ENCODE measurements around the gene MSH6. TPM values are rescaled to one million over a fixed set of nuclear protein-coding genes. Genes with fewer than 3 reads are reported as not detected.

Gene MSH6
- total and polyA plus RNA-seq, 9 of the 15 experiments (the other 6 are each of a cell fraction or from before 2014, with no cell fraction given), result 15.3 to 147 (median 80.5) TPM

- TF ChIP-seq, protein P1, sequence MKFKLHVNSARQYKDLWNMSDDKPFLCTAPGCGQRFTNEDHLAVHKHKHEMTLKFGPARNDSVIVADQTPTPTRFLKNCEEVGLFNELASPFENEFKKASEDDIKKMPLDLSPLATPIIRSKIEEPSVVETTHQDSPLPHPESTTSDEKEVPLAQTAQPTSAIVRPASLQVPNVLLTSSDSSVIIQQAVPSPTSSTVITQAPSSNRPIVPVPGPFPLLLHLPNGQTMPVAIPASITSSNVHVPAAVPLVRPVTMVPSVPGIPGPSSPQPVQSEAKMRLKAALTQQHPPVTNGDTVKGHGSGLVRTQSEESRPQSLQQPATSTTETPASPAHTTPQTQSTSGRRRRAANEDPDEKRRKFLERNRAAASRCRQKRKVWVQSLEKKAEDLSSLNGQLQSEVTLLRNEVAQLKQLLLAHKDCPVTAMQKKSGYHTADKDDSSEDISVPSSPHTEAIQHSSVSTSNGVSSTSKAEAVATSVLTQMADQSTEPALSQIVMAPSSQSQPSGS (CRISPR knock-in tag; IDR thresholded peaks at IDR 0.05), result no peak
- no peak for TF ChIP-seq DIDO1 (tag; IDR thresholded peaks at IDR 0.05; ENCODE audit: low read depth)
- TF ChIP-seq ILK (tag; IDR thresholded peaks at IDR 0.05; ENCODE audit: borderline replicate concordance, low read depth), result no peak
- TF ChIP-seq, protein P2, sequence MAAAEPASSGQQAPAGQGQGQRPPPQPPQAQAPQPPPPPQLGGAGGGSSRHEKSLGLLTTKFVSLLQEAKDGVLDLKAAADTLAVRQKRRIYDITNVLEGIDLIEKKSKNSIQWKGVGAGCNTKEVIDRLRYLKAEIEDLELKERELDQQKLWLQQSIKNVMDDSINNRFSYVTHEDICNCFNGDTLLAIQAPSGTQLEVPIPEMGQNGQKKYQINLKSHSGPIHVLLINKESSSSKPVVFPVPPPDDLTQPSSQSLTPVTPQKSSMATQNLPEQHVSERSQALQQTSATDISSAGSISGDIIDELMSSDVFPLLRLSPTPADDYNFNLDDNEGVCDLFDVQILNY (CRISPR knock-in tag; IDR thresholded peaks at IDR 0.05), result peak; percentile 84; the same call in 1 of the 2 replicates
- peak; percentile 75 for TF ChIP-seq GABPA (tag; conservative IDR thresholded peaks at IDR 0.05; ENCODE audit: low read depth)
- peak; percentile 48 for TF ChIP-seq DEAF1 (CRISPR knock-in tag; IDR thresholded peaks at IDR 0.05)
- TF ChIP-seq, protein P3, sequence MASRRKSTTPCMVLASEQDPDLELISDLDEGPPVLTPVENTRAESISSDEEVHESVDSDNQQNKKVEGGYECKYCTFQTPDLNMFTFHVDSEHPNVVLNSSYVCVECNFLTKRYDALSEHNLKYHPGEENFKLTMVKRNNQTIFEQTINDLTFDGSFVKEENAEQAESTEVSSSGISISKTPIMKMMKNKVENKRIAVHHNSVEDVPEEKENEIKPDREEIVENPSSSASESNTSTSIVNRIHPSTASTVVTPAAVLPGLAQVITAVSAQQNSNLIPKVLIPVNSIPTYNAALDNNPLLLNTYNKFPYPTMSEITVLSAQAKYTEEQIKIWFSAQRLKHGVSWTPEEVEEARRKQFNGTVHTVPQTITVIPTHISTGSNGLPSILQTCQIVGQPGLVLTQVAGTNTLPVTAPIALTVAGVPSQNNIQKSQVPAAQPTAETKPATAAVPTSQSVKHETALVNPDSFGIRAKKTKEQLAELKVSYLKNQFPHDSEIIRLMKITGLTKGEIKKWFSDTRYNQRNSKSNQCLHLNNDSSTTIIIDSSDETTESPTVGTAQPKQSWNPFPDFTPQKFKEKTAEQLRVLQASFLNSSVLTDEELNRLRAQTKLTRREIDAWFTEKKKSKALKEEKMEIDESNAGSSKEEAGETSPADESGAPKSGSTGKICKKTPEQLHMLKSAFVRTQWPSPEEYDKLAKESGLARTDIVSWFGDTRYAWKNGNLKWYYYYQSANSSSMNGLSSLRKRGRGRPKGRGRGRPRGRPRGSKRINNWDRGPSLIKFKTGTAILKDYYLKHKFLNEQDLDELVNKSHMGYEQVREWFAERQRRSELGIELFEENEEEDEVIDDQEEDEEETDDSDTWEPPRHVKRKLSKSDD (conservative IDR thresholded peaks at IDR 0.05; ENCODE audit: low read length), result no peak
- no peak for TF ChIP-seq BDP1 (IDR thresholded peaks at IDR 0.05; ENCODE audit: insufficient read depth, insufficient read length)
- no peak for TF ChIP-seq ESRRB (CRISPR knock-in tag; IDR thresholded peaks at IDR 0.05; ENCODE audit: borderline replicate concordance)
- TF ChIP-seq RBM39 (optimal IDR thresholded peaks at IDR 0.05; ENCODE audit: low read depth, low read length), result no peak
- peak; percentile 61 for TF ChIP-seq POLR2B (IDR thresholded peaks at IDR 0.05; ENCODE audit: low read depth, partially characterized antibody)
- no peak for TF ChIP-seq ELK3 (CRISPR knock-in tag; IDR thresholded peaks at IDR 0.05)
- TF ChIP-seq, protein P4, sequence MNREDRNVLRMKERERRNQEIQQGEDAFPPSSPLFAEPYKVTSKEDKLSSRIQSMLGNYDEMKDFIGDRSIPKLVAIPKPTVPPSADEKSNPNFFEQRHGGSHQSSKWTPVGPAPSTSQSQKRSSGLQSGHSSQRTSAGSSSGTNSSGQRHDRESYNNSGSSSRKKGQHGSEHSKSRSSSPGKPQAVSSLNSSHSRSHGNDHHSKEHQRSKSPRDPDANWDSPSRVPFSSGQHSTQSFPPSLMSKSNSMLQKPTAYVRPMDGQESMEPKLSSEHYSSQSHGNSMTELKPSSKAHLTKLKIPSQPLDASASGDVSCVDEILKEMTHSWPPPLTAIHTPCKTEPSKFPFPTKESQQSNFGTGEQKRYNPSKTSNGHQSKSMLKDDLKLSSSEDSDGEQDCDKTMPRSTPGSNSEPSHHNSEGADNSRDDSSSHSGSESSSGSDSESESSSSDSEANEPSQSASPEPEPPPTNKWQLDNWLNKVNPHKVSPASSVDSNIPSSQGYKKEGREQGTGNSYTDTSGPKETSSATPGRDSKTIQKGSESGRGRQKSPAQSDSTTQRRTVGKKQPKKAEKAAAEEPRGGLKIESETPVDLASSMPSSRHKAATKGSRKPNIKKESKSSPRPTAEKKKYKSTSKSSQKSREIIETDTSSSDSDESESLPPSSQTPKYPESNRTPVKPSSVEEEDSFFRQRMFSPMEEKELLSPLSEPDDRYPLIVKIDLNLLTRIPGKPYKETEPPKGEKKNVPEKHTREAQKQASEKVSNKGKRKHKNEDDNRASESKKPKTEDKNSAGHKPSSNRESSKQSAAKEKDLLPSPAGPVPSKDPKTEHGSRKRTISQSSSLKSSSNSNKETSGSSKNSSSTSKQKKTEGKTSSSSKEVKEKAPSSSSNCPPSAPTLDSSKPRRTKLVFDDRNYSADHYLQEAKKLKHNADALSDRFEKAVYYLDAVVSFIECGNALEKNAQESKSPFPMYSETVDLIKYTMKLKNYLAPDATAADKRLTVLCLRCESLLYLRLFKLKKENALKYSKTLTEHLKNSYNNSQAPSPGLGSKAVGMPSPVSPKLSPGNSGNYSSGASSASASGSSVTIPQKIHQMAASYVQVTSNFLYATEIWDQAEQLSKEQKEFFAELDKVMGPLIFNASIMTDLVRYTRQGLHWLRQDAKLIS (CRISPR knock-in tag; IDR thresholded peaks at IDR 0.05), result peak; percentile 75; the same call in 1 of the 2 replicates
Measured at GRCh38 chr2:47782671-47783485, at the start of gene MSH6 (continued).
